ENCODE data around the gene SURF6.

Gene SURF6

DNA sequence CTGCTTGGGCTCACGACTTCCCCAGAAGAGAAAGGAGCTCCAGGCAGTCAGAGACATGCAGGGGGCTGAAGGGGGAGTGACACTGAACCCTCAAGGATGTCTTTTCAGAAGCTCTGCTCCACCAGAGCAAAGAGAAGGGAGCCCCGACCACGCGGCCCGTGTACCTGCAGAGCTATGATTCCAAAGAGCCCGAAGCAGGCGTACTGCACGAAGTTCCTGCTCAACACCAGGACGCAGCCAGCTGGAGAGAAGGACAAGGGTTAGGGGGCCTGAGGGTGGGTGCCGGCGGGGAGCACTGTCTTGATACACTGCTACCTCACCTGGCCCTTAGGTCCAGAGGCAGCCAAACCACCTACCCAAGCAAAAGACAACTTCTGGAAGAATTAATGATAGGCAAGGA is 30.4 kb upstream of the SURF6 start:
- Mint-ChIP-seq H3K27me3 (ENCODE audit: low read depth) (no peaks in the 10 kb centered on the region), H3K9me3 (no peaks in the 10 kb centered on the region), H3K4me3 (no peak overlapping the region), H3K36me3 (ENCODE audit: low read depth) (peaks cover 56% of the 10 kb centered on the region), H3K27ac (no peak overlapping the region), H3K4me1 (peaks cover 56% of the 10 kb centered on the region)
- TF ChIP-seq, protein P1, sequence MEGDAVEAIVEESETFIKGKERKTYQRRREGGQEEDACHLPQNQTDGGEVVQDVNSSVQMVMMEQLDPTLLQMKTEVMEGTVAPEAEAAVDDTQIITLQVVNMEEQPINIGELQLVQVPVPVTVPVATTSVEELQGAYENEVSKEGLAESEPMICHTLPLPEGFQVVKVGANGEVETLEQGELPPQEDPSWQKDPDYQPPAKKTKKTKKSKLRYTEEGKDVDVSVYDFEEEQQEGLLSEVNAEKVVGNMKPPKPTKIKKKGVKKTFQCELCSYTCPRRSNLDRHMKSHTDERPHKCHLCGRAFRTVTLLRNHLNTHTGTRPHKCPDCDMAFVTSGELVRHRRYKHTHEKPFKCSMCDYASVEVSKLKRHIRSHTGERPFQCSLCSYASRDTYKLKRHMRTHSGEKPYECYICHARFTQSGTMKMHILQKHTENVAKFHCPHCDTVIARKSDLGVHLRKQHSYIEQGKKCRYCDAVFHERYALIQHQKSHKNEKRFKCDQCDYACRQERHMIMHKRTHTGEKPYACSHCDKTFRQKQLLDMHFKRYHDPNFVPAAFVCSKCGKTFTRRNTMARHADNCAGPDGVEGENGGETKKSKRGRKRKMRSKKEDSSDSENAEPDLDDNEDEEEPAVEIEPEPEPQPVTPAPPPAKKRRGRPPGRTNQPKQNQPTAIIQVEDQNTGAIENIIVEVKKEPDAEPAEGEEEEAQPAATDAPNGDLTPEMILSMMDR (IDR thresholded peaks at IDR 0.05; ENCODE audit: unreplicated experiment in 3 of 3) = no peak

DNA sequence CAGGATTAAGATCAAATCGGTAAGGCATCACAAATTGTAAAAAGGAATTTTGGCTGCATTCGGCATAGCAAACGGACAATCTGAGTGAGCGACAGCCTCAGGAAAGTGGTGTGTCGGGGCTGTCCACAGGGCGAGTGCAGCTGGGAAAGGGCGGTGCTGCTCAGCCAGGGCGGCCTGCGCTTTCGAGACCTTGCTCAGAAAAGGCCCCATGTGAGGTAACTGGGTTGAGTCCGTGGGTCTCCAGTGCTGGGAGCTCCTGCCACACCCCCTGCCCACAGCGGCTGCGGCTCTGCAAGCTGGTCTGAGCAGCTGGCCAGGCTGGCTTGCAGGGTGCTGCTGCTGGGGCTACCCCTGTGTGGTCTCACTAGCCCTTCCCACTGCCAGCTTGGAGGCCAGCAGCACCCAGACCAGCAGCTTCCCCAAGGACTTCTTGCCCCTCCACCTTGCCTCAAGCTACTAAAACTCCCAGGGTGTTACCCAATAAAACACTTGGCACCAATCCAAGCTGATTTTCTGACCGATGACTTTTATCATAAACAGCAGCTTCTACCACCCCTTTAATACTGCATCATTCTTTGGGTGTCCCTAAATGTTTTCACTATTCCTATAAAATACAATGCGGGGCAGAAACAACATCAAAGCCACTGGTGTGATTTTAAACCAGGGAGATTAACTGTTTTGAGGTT is 26.5 kb upstream of the SURF6 start:
- H3K27ac Mint-ChIP-seq = peak overlapping the region in 1 of 3 experiments; percentile 33

DNA sequence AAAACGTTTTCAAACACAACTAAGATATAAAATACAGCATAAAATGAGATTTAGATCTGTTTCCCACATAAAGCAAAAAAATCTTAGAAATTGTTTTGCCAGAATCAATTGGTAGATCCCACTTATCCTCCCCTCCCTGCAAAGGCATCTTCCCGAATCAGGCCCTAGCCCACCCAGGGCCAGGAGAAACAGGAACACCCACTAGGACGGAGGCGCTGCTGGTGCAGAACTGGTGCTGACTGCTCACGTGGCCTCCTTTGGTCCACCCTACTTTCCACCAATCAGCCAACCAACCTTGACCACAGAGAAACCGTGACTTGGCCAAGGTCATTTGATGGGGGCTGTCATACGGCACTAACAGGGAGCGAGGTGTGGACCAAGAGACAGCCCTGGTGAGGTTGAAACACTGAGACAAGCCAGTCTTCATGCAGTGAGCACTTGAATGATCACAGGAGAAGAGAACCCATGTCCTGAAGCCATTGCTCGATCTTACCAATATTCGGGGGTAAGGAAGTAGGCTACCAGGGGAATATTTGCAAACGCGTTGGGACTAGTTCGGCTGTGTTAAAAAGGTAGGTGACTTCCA is 25.6 kb upstream of the SURF6 start:
- Mint-ChIP-seq H3K27me3 (ENCODE audit: low read depth) (no peaks in the 10 kb centered on the region), H3K4me1 (peaks cover 58% of the 10 kb centered on the region), H3K4me3 (peak overlapping the region in 1 of 3 experiments; percentile 11), H3K36me3 (ENCODE audit: low read depth) (peaks cover 57% of the 10 kb centered on the region), H3K27ac (peak overlapping the region in 2 of 3 experiments; percentile 29 to 42), H3K9me3 (no peaks in the 10 kb centered on the region)
- TF ChIP-seq, protein P1 (IDR thresholded peaks at IDR 0.05; ENCODE audit: unreplicated experiment in 3 of 3) = no peak

More for the DNA sequence above, 26.5 kb upstream of the SURF6 start:
- H3K36me3 Mint-ChIP-seq (ENCODE audit: low read depth) = peaks cover 57% of the 10 kb centered on the region
- TF ChIP-seq, protein P1 (IDR thresholded peaks at IDR 0.05; ENCODE audit: unreplicated experiment in 3 of 3) = no peak
- H3K4me3 Mint-ChIP-seq = no peak overlapping the region
- no peaks in the 10 kb centered on the region for H3K27me3 Mint-ChIP-seq (ENCODE audit: low read depth)
- peaks cover 53% of the 10 kb centered on the region for H3K4me1 Mint-ChIP-seq
- H3K9me3 Mint-ChIP-seq = no peaks in the 10 kb centered on the region

DNA sequence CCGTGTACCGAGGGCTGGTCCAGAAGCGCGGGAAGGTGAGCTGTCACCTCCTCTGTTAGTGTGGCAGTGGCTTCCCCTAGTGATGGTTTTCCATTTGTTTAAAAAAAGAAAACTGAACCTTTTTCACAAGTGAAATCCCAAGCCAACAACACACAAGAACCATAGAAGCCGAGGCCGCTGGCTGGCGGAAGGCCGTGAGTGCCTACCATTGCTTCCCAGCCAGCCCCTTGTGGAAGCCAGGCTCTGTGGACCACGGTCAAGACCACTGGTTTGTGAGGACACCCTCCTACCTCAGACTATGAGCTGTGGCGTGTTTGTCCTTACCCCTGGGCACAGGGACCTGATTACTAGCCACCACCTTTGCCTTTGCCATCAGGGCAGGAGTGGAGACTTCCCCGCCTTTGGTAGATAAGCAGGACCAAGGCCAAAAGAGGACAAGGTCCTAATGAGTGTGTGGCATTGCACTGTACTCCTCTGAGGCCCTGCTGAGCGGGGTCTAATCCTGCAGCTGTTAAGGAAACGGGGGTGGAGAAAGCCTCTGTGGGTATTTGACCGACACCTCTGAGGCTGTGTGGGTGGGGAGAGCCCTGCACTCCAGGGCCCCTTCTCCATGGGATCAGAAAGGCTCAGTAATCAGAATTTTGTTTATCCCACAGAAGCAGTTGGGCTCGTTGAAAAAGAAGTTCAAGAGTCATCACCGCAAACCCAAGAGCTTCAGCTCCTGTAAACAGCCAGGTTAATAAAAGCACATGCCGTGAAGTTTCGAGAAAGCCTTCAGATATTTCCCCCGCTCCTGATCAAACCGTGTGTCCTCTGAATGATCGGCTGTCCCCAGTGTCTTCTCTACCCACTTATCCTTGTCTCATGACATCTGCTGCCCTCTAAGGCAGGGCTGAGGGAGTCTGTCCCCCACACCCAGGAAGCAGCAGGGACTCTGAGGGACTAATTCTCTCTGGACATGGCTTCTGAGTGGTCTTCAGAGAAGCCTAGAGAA is 24.7 kb upstream of the SURF6 start:
- no peaks in the 10 kb centered on the region for H3K9me3 Mint-ChIP-seq
- H3K36me3 Mint-ChIP-seq (ENCODE audit: low read depth) = peaks cover 52% of the 10 kb centered on the region
- no peaks in the 10 kb centered on the region for H3K27me3 Mint-ChIP-seq (ENCODE audit: low read depth)
- H3K27ac Mint-ChIP-seq = peak overlapping the region in 1 of 3 experiments; percentile 6
- H3K4me1 Mint-ChIP-seq = peaks cover 58% of the 10 kb centered on the region
- peak overlapping the region in 2 of 3 experiments; percentile 40 to 51 for H3K4me3 Mint-ChIP-seq
- TF ChIP-seq, protein P1 (IDR thresholded peaks at IDR 0.05; ENCODE audit: unreplicated experiment in 3 of 3) = no peak

DNA sequence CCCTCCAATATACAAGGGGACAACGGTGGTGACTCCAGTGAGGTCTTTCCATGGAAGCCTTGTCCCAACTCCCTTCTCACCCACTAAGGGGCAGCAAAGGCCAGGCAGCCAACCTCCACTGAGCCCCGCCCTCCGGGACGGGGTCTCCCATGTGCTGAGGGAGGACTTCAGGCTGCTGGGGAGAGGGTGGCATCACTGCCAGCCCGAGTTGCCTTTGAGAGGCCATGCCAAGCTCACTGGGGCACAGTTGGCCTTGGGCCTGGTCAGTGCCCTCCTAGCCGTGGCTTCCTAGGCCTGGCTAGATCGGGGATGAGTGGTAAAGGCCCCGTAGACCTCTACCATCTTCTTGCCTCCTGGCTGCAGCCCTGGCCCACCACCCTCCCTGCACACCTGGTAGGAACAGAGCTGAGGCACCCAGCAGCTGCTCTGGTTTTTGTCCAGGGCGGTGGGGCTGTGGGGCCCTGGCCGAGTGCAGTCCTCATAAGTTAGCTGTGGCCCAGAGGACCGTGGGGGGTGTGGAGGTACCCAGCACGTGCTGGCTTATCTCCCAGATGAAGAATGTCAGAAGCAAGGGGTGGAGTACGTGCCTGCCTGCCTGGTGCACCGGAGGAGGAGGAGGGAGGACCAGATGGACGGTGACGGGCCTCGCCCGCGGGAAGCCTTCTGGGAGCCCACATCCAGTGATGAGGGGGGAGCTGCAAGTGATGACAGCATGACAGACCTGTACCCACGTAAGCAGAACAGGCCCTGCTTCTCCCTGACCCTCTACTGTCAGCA is 23.6 kb upstream of the SURF6 start:
- peak overlapping the region; percentile 32 to 84 (median 62) for H3K4me3 Mint-ChIP-seq
- peaks cover 58% of the 10 kb centered on the region for H3K4me1 Mint-ChIP-seq
- H3K27ac Mint-ChIP-seq = peak overlapping the region in 1 of 3 experiments; percentile 42
- H3K36me3 Mint-ChIP-seq (ENCODE audit: low read depth) = peaks cover 44% of the 10 kb centered on the region
- TF ChIP-seq, protein P1 (IDR thresholded peaks at IDR 0.05; ENCODE audit: unreplicated experiment in 3 of 3) = peak in 2 of 3 experiments; percentile 25 to 34
- H3K9me3 Mint-ChIP-seq = no peaks in the 10 kb centered on the region
- H3K27me3 Mint-ChIP-seq (ENCODE audit: low read depth) = no peaks in the 10 kb centered on the region

All from nephron (organoid).